ENCODE measurements around the gene TMEM121.
"Not testable (repeated sequence)": the region's sequence is repeated elsewhere in the genome, so short reads cannot be mapped to it uniquely, and the experiment has no call there.

Gene TMEM121

DNA sequence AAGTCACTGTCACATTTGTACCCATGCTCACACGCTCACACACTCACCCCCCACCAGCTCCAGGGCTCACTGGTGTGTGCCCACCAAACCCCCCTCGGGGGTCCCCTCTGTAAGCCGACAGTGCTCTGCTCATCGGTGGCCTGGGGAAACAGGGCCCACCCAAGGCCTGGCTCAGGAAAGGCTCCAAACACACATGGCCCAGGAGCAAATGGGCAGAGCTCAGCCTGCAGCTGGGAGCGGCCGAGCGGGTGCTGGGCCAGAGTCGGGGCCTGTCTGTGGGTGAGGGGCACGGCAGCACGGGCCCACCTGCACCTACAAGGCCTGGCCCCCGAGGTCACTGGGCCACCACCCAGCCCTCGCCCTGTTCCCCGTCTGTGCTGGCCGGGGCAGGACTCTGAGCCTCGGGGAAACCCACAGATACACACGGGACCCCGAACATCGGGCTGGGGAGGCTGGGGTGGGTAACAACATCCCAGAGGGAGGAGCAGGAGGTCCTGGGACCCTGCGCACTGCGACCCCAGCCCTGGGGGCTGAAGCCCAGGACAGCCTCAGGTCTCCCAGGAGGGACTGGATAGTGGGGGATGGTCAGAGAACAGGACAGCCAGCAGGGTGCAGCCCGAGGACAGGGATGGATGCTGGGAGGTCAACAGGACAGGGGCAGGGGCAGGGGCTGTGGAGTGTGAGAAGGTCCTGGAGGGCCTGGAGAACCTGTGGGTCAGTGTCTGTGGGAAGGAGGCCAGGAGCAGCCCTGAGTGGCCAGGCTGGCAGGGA is 45.0 kb downstream of the TMEM121 start:
- not testable (repeated sequence) for DNase-seq

DNA sequence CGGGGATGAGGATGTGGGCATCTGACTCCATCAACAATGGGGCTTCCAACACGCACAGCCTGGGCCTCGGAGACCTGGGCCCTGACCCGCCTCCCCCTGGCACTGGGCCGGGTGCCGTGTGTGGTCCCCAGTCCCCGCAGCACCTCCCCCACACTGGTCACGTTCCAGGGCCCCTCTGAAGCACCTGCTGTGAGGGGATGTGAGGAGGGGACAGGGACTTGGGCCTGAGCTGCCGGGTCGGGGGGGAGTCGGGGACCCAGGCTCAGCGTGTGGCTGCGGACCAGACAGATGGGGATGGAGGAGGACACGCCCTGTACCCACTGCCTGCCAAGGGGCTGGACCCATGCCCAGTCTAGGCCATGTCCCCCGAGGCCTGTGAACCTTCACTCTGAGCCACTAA is 45.7 kb downstream of the TMEM121 start:
- not testable (repeated sequence) for DNase-seq

DNA sequence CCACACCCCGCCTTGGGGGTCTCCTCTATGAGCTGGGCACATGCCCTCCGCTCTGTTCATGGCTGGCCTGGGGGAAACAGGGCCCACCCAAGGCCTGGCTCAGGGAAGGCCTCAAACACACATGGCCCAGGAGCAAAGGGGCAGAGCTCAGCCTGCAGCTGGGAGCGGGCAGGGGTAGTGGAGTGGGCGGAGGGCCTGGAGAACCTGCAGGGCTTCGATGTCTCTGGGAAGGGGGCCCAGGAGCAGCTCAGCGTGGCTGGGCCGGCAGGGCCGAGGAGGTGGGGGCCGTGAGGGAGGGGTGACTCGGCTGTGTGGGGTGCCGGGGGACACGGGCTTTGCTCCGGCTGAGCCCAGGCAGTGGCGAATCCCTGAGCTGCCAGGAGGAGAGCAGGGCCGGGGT is 47.5 kb downstream of the TMEM121 start:
- DNase-seq, result not testable (repeated sequence)

DNA sequence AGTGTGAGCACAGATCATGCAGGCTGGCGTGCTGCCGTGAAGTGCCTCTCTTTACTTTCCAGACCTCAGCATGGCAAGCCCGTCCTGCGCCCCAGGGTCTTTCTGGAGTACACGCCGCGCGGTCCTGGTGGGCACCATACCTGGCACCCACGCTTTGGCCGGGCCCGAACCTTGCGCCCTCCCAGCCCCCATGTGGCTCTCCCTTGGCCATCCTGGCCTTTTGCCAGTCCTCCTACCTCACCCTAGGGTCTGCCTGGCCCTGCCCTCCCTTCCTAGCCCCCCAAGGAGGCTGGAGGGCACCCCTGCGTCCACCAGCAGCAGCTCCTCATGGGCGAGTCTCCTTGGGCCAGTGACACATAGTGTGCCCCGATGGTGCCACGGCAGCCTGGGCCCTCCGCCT is 48.0 kb downstream of the TMEM121 start:
- DNase-seq, result not testable (repeated sequence)

DNA sequence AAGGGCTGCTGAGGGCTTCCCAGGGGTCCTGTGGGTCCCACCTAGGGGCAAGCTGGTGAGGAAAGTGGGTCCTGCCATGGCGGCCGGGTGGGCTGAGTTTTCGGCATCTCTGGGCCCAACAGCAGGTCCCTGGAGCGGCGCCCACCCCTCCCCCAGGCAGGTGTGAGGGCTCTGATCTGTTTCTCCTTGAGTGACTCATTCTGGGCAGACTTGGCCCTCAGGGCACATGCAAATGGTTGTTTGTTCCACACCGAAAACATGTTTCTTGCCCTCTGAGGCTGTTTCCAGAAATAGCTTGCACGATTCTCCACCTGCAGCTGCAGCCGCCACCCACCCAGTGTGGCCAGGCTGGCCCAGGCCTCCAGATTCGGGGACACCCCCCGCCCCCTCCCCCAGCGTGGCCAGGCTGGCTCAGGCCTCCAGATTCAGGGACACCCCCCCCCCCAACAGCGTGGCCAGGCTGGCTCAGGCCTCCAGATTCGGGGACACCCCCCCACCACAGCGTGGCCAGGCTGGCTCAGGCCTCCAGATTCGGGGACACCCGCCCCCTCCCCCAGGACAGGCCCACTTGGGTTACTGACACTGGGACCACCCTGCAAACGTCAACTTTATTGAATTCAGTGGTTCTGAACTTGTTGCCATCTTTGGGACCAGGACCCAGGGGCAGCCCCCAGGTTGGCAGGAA is 48.8 kb downstream of the TMEM121 start:
- not testable (repeated sequence) for DNase-seq

DNA sequence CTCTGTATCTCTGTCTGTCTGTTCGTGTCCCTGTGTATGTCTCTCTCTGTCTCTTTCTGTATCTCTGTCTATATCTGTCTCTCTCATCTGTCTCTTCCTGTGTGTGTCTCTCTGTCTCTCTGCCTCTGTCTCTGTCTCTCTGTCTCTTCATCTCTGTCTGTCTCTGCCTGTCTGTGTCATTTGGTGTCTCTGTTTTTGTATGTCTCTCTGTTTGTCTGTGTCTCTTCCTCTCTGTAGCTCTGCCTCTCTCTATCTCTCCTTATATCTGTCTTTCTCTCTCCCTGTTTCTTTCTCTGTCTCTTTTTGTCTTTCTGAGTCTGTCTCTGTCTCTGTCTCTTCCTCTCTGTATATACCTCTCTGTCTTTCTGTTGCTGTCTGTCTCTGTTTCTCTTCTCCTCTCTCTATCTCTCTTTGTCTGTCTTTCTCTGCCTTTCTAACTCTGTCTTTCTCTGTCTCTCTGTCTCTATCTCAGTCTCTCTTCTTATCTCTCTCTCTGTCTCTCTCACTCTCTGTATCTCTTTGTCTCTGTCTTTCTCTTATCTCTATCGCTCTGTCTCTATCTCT is 50.2 kb downstream of the TMEM121 start:
- DNase-seq, result no peak

DNA sequence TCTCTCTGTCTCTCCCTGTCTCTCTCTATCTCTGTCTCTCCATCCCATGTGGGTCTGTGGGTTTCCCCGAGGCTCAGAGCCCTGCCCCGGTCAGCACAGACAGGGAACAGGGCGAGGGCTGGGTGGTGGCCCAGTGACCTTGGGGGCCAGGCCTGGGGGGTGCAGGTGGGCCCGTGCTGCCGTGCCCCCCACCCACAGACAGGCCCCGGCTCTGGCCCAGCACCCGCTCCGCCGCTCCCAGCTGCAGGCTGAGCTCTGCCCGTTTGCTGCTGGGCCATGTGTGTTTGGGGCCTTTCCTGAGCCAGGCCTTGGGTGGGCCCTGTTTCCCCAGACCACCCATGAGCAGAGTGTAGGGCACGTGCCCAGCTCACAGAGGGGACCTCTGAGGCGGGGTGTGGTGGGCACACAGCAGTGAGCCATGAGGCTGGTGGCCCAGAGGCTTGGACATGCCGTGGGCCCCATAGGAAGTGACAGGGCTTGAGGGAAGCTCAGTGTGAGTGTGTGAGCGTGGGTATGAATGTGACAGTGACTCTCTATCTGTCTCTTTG is 51.0 kb downstream of the TMEM121 start:
- DNase-seq, result no peak

DNA sequence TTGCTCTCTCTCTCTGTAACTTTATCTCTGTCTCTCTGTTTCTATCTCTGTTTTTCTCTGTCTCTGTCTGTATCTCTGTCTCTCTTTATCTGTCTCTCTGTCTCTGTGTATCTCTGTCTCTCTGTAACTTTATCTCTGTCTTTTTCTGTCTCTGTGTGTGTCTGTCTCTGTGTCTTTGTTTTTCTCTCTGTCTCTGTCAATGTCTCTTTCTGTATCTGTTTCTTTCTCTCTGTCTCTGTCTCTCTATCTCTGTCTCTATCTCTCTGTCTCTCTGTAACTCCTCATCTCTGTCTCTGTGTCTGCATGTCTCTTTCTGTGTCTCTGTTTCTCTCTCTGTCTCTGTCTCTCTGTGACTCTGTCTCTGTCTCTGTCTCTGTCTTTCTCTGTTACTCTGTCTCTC is 51.7 kb downstream of the TMEM121 start:
- no peak for DNase-seq

DNA sequence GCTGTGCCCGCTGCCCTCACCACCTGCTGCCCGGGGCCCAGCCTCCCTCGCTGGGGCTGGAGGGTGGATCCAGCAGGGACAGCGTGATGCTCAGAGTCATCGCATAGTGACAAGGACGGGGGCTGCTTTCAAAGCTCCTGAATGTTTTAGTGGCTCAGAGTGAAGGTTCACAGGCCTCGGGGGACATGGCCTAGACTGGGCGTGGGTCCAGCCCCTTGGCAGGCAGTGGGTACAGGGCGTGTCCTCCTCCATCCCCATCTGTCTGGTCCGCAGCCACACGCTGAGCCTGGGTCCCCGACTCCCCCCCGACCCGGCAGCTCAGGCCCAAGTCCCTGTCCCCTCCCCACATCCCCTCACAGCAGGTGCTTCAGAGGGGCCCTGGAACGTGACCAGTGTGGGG is 52.8 kb downstream of the TMEM121 start:
- DNase-seq, result not testable (repeated sequence)

Measured in SW 1271 (cell line).